ENCODE measurements around the gene PARP9.

Gene PARP9

GRCh38 chr3:122481390-122481789 lies 82.7 kb downstream of the PARP9 start:
- DNase-seq: no peak

Data from fibroblast of skin of back (primary cell).